Measurements from ENCODE around the gene SOBP. TPM values are rescaled to one million over a fixed set of nuclear protein-coding genes. Genes with fewer than 3 reads are reported as not detected.
A peak's percentile ranks its signal among the peaks of the same experiment; 100 is the strongest.

SOBP gene
- polyA plus RNA-seq, 10 donors = 12.7 to 19.1 (median 15.4) TPM

GRCh38 chr6:107611094-107611810, 121.3 kb downstream of the SOBP start:
- DNase-seq = peak in 2 of 3 donors; percentile 31 to 75

DNA sequence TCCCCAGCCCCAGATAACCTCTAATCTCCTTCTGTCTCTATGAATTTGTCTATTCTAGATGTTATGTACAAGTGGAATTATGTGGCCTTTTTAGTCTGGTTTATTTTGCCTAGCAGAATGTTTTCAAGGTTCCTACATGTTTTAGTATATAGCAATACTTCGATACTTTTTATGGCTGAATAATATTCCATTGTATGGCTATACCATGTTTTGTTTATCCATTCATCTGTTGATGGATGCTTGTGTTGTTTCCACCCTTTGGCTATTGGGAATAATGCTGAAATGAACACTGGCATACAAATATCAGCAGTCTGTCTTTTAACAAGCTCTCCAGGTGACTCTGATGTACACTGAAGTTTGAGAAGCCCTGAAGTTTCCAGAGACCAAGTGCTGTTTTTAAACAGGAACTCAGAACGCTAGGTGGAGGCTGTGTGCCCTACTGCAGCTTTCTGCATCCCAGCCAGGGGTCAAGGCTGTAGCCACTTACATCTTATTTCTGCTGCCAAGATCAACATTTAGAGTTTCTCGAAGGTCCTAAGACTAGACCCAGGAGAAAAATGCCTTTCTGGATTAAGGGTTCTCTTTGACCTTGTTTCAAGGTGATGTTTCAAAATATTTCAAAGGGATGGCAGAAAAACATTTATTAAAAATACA, 123.0 kb downstream of the SOBP start:
- no peak for DNase-seq

DNA sequence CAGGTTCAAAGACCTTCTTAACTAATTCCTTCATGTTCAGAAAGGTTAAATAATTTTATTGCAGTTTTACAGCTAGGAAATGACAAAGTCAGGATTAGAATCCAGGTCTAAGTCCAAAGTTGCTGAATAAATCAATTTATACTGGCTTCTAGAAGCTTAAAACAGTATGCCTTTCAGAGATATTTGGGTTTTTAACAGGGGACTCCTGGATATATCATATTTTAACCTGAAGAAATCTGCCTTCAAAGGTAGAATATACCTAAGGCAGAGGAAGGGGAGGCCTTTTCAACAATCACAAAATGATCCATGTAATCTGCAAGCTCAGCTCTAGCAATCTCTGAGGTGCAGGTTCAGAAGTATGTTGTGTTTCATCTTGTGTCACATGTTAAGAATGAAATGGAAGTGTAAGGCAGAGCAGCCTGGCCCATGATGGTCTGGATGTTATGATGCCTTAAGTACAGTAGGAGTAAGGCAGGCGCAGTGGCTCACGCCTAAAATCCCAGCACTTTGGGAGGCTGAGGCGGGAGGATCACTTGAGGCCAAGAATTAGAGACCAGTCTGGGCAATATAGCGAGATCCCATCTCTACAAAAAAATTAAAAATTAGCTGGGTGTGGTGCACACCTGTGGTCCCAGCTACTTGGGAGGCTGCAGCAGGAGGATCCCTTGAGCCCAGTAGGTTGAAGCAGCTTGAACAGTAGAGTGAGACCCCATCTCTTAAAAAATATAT, 123.9 kb downstream of the SOBP start:
- no peak for DNase-seq

DNA sequence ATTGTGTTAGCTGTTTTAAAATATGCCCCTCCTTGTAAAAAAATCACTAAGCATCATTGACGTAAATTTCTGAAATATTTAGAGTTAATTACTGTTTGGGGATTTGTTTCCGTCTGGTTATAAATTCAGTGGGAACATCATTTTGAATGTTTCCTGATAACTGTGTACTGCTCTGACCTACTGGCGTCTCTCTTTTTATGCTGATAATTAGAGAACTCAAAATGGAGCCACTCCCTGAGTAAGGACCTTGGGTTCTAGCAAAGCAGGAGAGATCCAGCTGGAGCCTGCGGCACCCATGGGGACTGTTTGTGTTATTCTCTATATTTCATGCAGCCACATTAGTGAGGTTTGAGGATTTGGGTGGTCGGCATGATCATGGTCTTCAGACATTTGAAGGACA, 124.9 kb downstream of the SOBP start:
- DNase-seq = no peak

DNA sequence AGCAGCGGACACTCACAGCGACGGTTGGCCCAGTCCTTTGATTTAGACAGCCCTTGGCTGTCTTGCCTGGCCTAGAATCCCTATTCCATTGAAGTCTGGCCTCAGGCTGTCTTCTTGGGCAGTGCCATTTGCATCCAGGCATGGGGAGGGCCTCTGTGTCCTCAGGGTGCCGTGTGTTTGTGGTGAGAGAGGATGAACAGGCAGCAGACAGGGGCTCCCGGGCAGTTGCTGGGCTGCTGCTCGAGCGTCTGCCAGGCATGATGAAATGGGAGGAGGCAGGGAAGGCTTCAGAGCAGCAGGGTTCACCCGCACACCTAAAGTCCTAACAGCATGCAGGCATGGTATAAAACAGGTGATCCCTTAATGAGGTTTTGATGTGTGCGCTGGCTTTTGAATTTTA, 126.9 kb downstream of the SOBP start:
- DNase-seq = no peak

DNA sequence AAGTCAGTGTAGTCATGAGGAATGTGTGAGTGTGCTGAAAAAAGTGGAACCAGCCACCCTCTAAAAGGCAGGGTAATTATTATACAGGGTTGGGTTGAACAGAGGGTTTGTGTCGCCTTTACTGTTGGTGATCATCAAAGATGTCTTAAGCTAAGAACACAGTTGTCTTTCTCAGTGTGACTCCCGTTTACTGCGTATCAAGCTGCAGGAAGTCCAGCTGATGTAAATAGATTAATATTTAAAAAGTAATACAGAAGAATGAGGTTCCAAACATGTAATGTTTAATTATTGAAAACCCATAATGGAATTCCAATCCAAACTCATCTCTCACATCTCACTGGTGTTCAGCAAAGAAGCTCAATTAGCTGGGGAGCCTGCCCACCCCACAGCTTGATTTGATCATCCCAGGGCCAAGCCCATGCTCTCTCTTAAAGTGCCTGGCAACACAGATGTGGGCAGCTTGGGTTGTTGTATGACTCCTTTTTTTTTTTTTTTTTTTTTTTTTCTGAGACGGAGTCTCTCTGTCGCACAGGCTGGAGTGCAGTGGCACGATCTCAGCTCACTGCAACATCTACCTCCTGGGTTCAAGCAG, 127.5 kb downstream of the SOBP start:
- no peak for DNase-seq

DNA sequence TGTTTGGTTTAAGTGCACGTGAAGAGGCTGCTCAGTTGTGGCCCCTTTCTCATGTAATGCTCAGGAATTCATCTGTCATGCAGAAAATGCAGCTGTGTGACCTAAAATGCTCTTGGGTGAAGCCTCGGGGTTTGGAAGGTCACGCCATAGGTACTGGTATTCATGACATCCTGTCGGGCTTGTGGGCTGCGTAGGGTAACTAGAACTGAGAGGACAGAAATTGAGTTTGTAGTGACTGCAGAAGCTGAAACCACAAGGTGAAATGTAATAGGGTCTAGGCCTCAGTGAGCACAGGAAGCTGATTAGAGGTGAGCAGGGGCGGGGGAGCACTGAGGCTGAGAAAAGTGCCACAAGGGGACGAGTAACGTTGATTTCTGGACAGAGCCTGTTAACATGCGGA, 128.8 kb downstream of the SOBP start:
- DNase-seq = no peak

DNA sequence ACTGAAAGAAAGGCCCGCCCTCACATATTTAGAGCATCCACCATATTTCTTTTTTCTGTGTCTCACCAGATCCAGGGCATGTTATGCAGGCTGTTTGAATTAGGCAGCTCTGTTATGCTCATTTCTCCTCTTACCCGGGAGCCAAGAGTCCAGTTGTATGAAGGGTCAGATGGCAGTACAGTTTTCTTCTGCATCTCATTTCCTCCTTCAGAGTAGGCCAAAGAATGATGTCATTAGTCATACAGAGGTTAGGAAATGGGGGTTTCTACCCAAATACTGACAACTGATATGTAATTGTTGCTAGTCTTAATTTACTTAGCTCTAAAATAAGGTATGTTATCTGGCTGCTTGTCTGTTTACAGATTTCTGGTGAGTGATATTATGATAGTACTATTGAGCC, 130.8 kb downstream of the SOBP start:
- no peak for DNase-seq

- no peak for DNase-seq
Measured at GRCh38 chr6:107621229-107621937, 131.5 kb downstream of the SOBP start.

DNA sequence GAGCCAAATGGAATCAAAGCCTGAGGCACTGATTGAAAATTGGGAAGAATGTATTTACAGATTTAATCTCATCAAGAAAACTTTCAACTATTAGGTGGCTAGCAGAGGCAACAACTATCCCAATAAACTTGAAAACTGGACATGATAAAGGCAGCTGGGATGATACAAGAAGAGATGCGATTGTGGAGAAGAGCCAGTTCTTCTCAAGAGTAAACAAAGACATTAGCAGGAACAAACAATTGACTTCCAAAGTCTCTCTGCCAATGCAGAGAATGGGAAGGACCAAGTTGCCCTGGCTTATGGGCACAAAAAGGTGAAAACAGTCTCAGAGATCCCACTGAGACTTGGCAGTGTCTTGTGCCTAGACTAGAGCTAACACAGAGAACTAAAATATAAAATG, 132.4 kb downstream of the SOBP start:
- DNase-seq = no peak

GRCh38 chr6:107624050-107624449, 134.1 kb downstream of the SOBP start:
- DNase-seq = no peak

DNA sequence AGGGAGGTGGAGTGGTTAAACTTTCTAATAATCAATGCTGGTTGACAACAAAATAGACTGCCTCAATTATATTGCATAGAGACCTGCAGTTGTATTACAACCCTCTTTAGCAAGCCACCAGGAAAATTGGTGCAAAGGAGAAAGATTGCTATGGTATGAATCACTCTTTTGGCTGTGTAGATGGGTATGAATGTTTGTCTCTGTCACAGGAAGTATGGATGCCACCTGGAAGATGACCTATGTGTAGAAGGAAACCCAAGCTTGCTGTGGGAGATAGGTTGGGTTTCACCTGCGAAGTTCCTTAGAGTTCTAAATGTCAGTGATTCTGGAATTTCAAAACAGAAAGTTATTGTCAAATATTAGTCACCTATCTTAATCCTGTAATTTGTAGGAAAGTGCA, 134.6 kb downstream of the SOBP start:
- DNase-seq = no peak

DNA sequence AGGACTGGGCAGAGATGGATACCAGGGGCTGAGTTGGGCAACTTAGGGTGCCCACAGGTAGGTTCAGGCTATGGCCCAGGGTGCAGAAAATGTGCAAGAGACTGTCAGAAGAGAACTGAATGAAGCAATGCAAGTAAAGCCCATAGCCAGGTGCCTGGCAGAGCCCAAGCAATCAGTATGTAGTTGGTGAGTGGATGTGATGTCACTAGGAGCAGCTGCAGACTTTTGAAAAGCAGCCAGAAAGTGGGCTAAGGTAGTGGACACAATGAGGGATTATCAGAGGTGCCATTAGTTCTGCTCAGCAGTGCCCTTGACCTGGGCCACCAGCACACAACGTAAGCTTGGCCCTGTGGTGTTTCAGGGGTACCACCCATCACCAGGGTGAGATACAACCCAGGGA, 135.3 kb downstream of the SOBP start:
- DNase-seq = no peak

DNA sequence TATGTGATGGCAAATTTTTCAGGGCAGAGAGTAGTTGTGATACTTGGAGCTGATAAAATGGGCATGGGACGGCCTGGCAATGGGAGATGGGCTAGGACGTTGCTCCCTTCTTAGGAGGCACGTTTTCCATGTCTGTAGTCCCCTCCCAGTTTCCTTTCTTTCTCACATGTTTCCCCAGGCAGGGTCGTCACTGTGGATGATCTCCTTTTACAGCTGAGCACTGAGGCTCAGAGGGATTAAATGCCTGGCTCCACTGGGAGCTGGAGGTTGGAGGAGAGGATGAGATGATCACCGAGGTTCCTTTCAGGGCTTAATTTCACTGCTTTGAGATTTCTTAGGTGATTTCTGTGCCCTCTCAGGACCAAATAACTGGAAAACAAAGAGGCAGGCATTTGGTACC, 136.7 kb downstream of the SOBP start:
- DNase-seq = no peak

GRCh38 chr6:107627969-107628368, 138.1 kb downstream of the SOBP start:
- no peak for DNase-seq

GRCh38 chr6:107628878-107629277, 139.0 kb downstream of the SOBP start:
- no peak for DNase-seq

DNA sequence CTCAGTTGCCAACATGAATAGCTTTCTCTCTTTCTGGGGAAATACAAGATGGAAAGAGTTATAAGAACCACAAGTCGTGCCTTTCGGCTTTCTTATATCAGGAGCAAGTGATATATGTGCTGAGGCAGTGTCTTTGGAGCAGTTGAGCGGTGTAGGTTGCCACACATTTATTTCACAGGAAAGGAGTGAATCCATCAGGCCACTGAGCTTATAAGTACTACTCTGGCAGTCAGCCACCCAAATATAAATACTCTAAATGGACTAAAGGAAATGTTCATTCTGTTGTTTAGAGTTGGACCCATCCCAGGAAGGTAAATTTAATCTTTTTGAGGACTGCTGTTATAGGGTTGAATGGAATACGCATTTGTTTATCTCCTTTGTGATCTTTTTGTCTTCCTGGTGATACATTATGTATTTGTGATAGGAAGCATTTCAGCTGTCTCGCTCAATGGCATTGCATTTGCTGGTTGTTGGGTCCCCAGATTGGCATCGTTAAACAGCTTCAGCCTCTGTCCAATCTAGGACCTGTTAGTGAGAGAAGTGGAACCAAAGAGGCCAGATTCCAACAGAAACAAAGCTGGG, 139.7 kb downstream of the SOBP start:
- DNase-seq = no peak

DNA sequence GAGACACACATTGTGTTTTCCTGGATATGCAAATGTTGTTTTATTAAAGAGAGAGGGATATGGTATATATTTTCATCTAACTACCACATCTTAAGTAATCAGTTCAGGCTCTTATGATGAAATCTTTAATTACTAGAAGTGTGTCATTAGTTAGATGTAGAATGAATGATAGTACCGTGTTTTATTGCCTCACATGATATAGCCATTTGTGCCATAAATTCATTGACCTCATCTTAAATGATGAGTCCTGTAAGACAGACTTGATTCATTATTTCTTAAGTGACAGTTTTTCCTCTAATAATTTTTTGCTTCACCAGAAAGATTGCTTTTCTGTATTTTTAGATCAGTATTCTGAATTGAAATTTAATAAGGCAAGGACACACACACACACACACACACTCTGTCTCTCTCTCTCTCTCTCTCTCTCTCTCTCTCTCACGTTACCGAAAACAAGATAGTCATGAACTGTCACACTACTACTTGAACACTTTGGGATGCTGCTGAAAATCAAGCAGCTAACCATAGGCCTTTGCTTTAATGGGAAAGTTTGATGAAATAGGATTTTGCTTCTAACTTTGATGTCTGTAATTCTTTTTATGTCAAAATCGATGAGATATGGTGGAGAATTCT, 140.5 kb downstream of the SOBP start:
- DNase-seq = no peak

DNA sequence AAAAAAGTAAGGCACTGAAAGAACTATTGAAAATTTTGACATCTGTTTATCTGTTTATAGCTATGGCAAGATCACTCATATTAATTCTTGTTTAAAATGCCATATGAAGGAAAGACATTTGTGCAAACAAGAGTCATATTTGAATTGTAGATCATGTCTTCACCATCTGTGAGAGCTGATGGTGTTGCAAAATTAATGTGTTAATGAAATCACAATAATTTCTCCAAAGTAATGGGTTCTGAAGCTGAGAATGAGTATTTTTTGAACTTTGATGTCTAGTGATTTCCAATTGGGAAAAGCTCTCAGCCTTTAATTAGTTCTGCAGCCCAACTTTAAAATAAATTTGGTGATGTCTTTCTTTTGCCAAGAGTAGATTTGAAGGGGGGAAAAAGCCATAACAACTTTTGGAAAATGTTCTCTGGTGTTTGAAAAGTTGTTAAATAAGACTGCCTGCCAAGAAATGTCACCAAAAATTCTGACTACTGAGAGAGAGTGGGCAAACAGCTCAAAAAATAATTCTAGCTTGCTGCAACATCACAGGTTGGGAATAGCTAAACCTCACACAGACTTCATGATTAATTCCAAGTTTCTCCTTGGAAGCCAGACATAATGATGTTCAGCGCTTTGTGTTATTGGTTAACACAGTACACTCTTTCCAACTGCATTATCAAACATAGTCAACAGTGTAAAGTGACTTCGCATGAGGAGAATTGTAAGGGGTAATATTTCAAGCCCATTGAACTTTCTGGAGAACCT, 142.6 kb downstream of the SOBP start:
- peak in 1 of 3 donors; percentile 65 for DNase-seq

DNA sequence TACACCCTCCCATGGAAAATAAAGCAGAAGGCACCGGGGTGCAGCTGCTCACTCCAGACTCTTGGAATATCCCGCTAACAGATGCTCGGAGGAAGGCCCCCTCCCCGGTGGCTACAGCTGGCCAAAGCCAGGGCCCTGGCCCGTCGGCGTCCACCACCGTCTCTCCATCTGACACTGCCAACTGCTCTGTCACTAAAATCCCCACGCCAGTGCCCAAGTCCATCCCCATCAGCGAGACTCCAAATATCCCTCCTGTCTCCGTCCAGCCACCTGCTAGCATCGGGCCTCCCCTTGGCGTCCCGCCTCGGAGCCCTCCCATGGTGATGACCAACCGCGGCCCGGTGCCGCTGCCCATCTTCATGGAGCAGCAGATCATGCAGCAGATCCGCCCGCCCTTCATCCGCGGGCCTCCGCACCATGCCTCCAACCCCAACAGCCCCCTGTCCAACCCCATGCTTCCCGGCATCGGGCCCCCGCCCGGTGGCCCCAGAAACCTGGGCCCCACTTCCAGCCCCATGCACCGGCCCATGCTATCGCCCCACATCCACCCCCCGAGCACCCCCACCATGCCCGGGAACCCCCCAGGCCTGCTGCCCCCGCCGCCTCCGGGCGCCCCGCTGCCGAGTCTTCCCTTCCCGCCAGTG, 143.9 kb downstream of the SOBP start:
- peak in 1 of 3 donors; percentile 86 for DNase-seq

All from muscle of back (tissue), 11 donors.